ENCODE data around the gene NT5C1A.

NT5C1A gene

GRCh38 chr1:39671433-39671792 lies 494 bp downstream of the NT5C1A start:
- DNase-seq (ENCODE audit: extremely low read depth, insufficient read length), result no peak
- no peaks in the 10 kb centered on the region; the same call in 1 of the 2 replicates for H3K27me3 ChIP-seq (replicated peaks; ENCODE audit: control insufficient read depth, insufficient read depth, low read length)
- no peaks in the 10 kb centered on the region for H3K36me3 ChIP-seq (ENCODE audit: control insufficient read depth, insufficient read depth, low read length)
- no peak for TF ChIP-seq CTCF (IDR thresholded peaks at IDR 0.05; ENCODE audit: insufficient read depth, low read length, poor library complexity, severe bottlenecking)
- peak overlapping the region; percentile 61 for H3K4me3 ChIP-seq (replicated peaks; ENCODE audit: low read depth, low read length)

- no peak for DNase-seq (ENCODE audit: extremely low read depth, insufficient read length)
- no peak for TF ChIP-seq CTCF (IDR thresholded peaks at IDR 0.05; ENCODE audit: insufficient read depth, low read length, poor library complexity, severe bottlenecking)
- Histone ChIP-seq H3K36me3 (ENCODE audit: control insufficient read depth, insufficient read depth, low read length) (no peaks in the 10 kb centered on the region), H3K4me3 (replicated peaks; ENCODE audit: low read depth, low read length) (no peak overlapping the region), H3K27me3 (replicated peaks; ENCODE audit: control insufficient read depth, insufficient read depth, low read length) (no peaks in the 10 kb centered on the region; the same call in 1 of the 2 replicates)
These were observed 1.2 kb downstream of the NT5C1A start for GRCh38 chr1:39670689-39671088.

- no peak overlapping the region for H3K4me3 ChIP-seq (replicated peaks; ENCODE audit: low read depth, low read length)
- TF ChIP-seq CTCF (IDR thresholded peaks at IDR 0.05; ENCODE audit: insufficient read depth, low read length, poor library complexity, severe bottlenecking), result no peak
- DNase-seq (ENCODE audit: extremely low read depth, insufficient read length), result no peak
- H3K27me3 ChIP-seq (replicated peaks; ENCODE audit: control insufficient read depth, insufficient read depth, low read length), result no peaks in the 10 kb centered on the region
- no peaks in the 10 kb centered on the region for H3K36me3 ChIP-seq (ENCODE audit: control insufficient read depth, insufficient read depth, low read length)
These were observed 3.0 kb downstream of the NT5C1A start for GRCh38 chr1:39668894-39669293.

GRCh38 chr1:39668111-39668510 lies 3.8 kb downstream of the NT5C1A start:
- no peak for DNase-seq (ENCODE audit: extremely low read depth, insufficient read length)
- no peak for TF ChIP-seq CTCF (IDR thresholded peaks at IDR 0.05; ENCODE audit: insufficient read depth, low read length, poor library complexity, severe bottlenecking)
- Histone ChIP-seq H3K36me3 (ENCODE audit: control insufficient read depth, insufficient read depth, low read length) (no peaks in the 10 kb centered on the region), H3K27me3 (replicated peaks; ENCODE audit: control insufficient read depth, insufficient read depth, low read length) (no peaks in the 10 kb centered on the region), H3K4me3 (replicated peaks; ENCODE audit: low read depth, low read length) (no peak overlapping the region)

- no peak for TF ChIP-seq CTCF (IDR thresholded peaks at IDR 0.05; ENCODE audit: insufficient read depth, low read length, poor library complexity, severe bottlenecking)
- H3K36me3 ChIP-seq (ENCODE audit: control insufficient read depth, insufficient read depth, low read length), result no peaks in the 10 kb centered on the region
- no peaks in the 10 kb centered on the region for H3K27me3 ChIP-seq (replicated peaks; ENCODE audit: control insufficient read depth, insufficient read depth, low read length)
- no peak overlapping the region for H3K4me3 ChIP-seq (replicated peaks; ENCODE audit: low read depth, low read length)
- DNase-seq (ENCODE audit: extremely low read depth, insufficient read length), result peak; percentile 76
These were observed 5.1 kb downstream of the NT5C1A start for GRCh38 chr1:39666772-39667171.

GRCh38 chr1:39663559-39663958 lies 8.3 kb downstream of the NT5C1A start:
- H3K27me3 ChIP-seq (replicated peaks; ENCODE audit: control insufficient read depth, insufficient read depth, low read length), result no peaks in the 10 kb centered on the region
- H3K4me3 ChIP-seq (replicated peaks; ENCODE audit: low read depth, low read length), result no peak overlapping the region
- H3K36me3 ChIP-seq (ENCODE audit: control insufficient read depth, insufficient read depth, low read length), result no peaks in the 10 kb centered on the region
- TF ChIP-seq CTCF (IDR thresholded peaks at IDR 0.05; ENCODE audit: insufficient read depth, low read length, poor library complexity, severe bottlenecking), result no peak
- no peak for DNase-seq (ENCODE audit: extremely low read depth, insufficient read length)

Measured in GM06990 (cell line).